A549 (cell line): ENCODE data around the gene GFER. TPM values are rescaled to one million over a fixed set of nuclear protein-coding genes. Genes with fewer than 3 reads are reported as not detected.

Source experiments
- ATAC-seq, 2 experiments: fragments of 200-7000 bp in 1 of 2; fragments of >200 bp in 1 of 2; cut with Nextera tagmentation in 1 of 2; cut with Tn5 transposase in 1 of 2; 3 replicates each; pipeline versions ENCODE4 v1.8.0 to v1.9.1; 2018 to 2020; ENCODE audit warnings: mild to moderate bottlenecking in 1 of 2, moderate library complexity in 1 of 2
- CTCF ChIA-PET: fragments of 300-600 bp; sonication (Branson Sonifier 250); formaldehyde crosslinking; extraction: SDS; loops from one replicate; lab custom pipeline; 2021; ENCODE audit warnings: antibody characterized with exemption, inconsistent platforms; lab: Yijun Ruan, JAX
- POLR2A ChIA-PET: fragments of 350-600 bp; formaldehyde crosslinking; extraction: SDS; loops from one replicate; lab custom pipeline; 2021; ENCODE audit warnings: antibody characterized with exemption, inconsistent platforms; lab: Yijun Ruan, JAX
- DNase-seq, 2 experiments: peaks; one replicate each; pipeline versions ENCODE4 v3.0.0 to v3.0.0-alpha.2; 2011 to 2016; ENCODE audit warnings: low read depth in 1 of 2, low spot score in 1 of 2
- FAIRE-seq: peaks from 2 replicates; lab custom pipeline; 2011; peaks lifted over from hg19 to GRCh38; lab: Jason Lieb, UNC
- H3K27ac ChIP-seq, 2 experiments: fragments of >200 bp; sonication (Bioruptor Twin); formaldehyde crosslinking; 3 replicates each; pipeline ENCODE4 v1.5.1; 2016 to 2017
- H3K4me1 ChIP-seq: fragments of >200 bp; sonication (Bioruptor Twin); formaldehyde crosslinking; 3 replicates; pipeline ENCODE4 v1.6.1; 2016
- H3K4me2 ChIP-seq: fragments of >200 bp; sonication (Bioruptor Twin); formaldehyde crosslinking; 3 replicates; pipeline ENCODE4 v1.6.1; 2016
- H3K4me3 ChIP-seq: fragments of >200 bp; sonication (Bioruptor Twin); formaldehyde crosslinking; 3 replicates; pipeline ENCODE4 v1.5.1; 2016
- H3K9me3 ChIP-seq: fragments of >200 bp; sonication (Bioruptor Twin); formaldehyde crosslinking; 3 replicates; pipeline ENCODE4 v1.6.1; 2016
- BCL3 ChIP-seq: fragments of >200 bp; sonication (Bioruptor Twin); formaldehyde crosslinking; IDR thresholded peaks from 3 replicates; pipeline ENCODE4 v1.6.1; 2016
- BHLHE40 ChIP-seq: IDR thresholded peaks from 2 replicates; pipeline ENCODE4 v1.6.1; 2012; ENCODE audit warnings: low read depth, low read length, inconsistent platforms
- CBX2 ChIP-seq: fragments of 200-600 bp; sonication (generic); IDR thresholded peaks from 2 replicates; pipeline ENCODE4 v1.6.1; 2016; ENCODE audit warnings: low read depth, mild to moderate bottlenecking, borderline replicate concordance
- CEBPB ChIP-seq, 2 experiments: fragments of >200 bp in 1 of 2; sonication (Bioruptor Twin) in 1 of 2; formaldehyde crosslinking in 1 of 2; IDR thresholded peaks; 2 replicates each; pipeline ENCODE4 v1.6.1; 2012 to 2016
- EHF ChIP-seq: fragments of 250-450 bp; sonication (Bioruptor Pico); IDR thresholded peaks from 2 replicates; pipeline ENCODE4 v1.5.0; 2020; ENCODE audit warnings: mild to moderate bottlenecking
- ELK1 ChIP-seq: fragments of 150-350 bp; IDR thresholded peaks from 2 replicates; pipeline ENCODE4 v1.6.1; 2014; ENCODE audit warnings: low read depth, mild to moderate bottlenecking, low read length
- EP300 ChIP-seq, 2 experiments: fragments of >200 bp; sonication (Bioruptor Twin); formaldehyde crosslinking; IDR thresholded peaks; 2 replicates in 1 of 2; 3 replicates in 1 of 2; pipeline ENCODE4 v1.6.1; 2016 to 2017
- FOSB ChIP-seq: fragments of 250-450 bp; sonication (Bioruptor Pico); IDR thresholded peaks from 2 replicates; pipeline ENCODE4 v1.5.0; 2020; ENCODE audit warnings: mild to moderate bottlenecking, moderate library complexity
- FOSL2 ChIP-seq, 2 experiments: fragments of 450-650 bp in 1 of 2; fragments of >200 bp in 1 of 2; sonication (Bioruptor Twin) in 1 of 2; formaldehyde crosslinking; IDR thresholded peaks; 2 replicates each; pipeline versions ENCODE4 v1.5.0 to v1.6.1; 2016 to 2020; ENCODE audit warnings: mild to moderate bottlenecking in 1 of 2, moderate library complexity in 1 of 2
- HES2 ChIP-seq: fragments of >200 bp; sonication (Bioruptor Twin); formaldehyde crosslinking; IDR thresholded peaks from 2 replicates; pipeline ENCODE4 v1.6.1; 2016
- HEYL ChIP-seq: fragments of 250-450 bp; sonication (Bioruptor Pico); IDR thresholded peaks from 2 replicates; pipeline ENCODE4 v1.8.0; 2021; ENCODE audit warnings: mild to moderate bottlenecking, moderate library complexity
- KDM1A ChIP-seq: fragments of 200-600 bp; sonication (generic); IDR thresholded peaks from 2 replicates; pipeline ENCODE4 v1.6.1; 2016; ENCODE audit warnings: low read depth, mild to moderate bottlenecking
- KDM5A ChIP-seq: fragments of 200-600 bp; sonication (generic); IDR thresholded peaks from 2 replicates; pipeline ENCODE4 v1.6.1; 2016; ENCODE audit warnings: antibody characterized with exemption, mild to moderate bottlenecking
- NPAS2 ChIP-seq: fragments of 250-450 bp; sonication (Bioruptor Pico); IDR thresholded peaks from 2 replicates; pipeline ENCODE4 v1.8.0; 2022; ENCODE audit warnings: mild to moderate bottlenecking, moderate library complexity, borderline replicate concordance
- PBX3 ChIP-seq: IDR thresholded peaks from 2 replicates; pipeline ENCODE4 v1.6.1; 2012
- POLR2A ChIP-seq: IDR thresholded peaks from 2 replicates; pipeline ENCODE4 v1.6.1; 2012; ENCODE audit warnings: mild to moderate bottlenecking, low read length
- POLR2AphosphoS2 ChIP-seq: conservative IDR thresholded peaks from 2 replicates; pipeline ENCODE4 v1.6.1; 2012; ENCODE audit warnings: low read length, improper control_type of control experiment, inconsistent platforms
- RCOR1 ChIP-seq: fragments of 150-350 bp; IDR thresholded peaks from 2 replicates; pipeline ENCODE4 v1.6.1; 2014; ENCODE audit warnings: antibody characterized with exemption, low read length, low read depth
- RFX5 ChIP-seq: fragments of 450-650 bp; IDR thresholded peaks from 2 replicates; pipeline ENCODE4 v1.7.1; 2014; ENCODE audit warnings: antibody characterized with exemption, mild to moderate bottlenecking, moderate library complexity
- SMC3 ChIP-seq: fragments of >200 bp; sonication (Bioruptor Twin); formaldehyde crosslinking; IDR thresholded peaks from 3 replicates; pipeline ENCODE4 v1.6.1; 2018; ENCODE audit warnings: inconsistent platforms
- SREBF2 ChIP-seq: fragments of 450-650 bp; IDR thresholded peaks from 2 replicates; pipeline ENCODE4 v1.6.1; 2014; ENCODE audit warnings: mild to moderate bottlenecking, moderate library complexity
- USF2 ChIP-seq: fragments of 450-650 bp; IDR thresholded peaks from 2 replicates; pipeline ENCODE4 v1.6.1; 2014; ENCODE audit warnings: antibody characterized with exemption
- ZFP36 ChIP-seq: fragments of 450-650 bp; IDR thresholded peaks from 2 replicates; pipeline ENCODE4 v1.6.1; 2014; ENCODE audit warnings: borderline replicate concordance; ENCODE audit not compliant: partially characterized antibody
- ZSCAN20 ChIP-seq: fragments of 250-450 bp; sonication (Bioruptor Pico); IDR thresholded peaks from 2 replicates; pipeline ENCODE4 v1.8.0; 2022; ENCODE audit warnings: mild to moderate bottlenecking, moderate library complexity
- WGBS: methylation state at CpG from one replicate; pipeline ENCODE4 v1.1.6; 2017; ENCODE audit errors: missing lambda C conversion rate; 5-methylcytosine and 5-hydroxymethylcytosine counted together
- polyA plus RNA-seq, 4 experiments: library from polyadenylated mRNA; depleted of rRNA in 3 of 4; stranded (reverse); fragments of >200 nt; fragmentation: RNase III in 1 of 4; extraction: RNeasy Plus Mini Kit Qiagen cat#74134 plus additional on column Dnase treatment in 1 of 4; gene quantifications; 2 replicates in 3 of 4; 3 replicates in 1 of 4; pipeline ENCODE4 v1.2.3, GENCODE V29; 2011 to 2017

The GFER gene
- polyA plus RNA-seq, 2 of the 4 experiments (the other 2 are of a cell fraction) = 12.9 to 33.9 TPM

GRCh38 chr16:1993731-1994131 is 9.7 kb downstream of the GFER start:
- 47% methylated on average over 2 of the region's 2 CpGs for WGBS
- peak; percentile 31 to 40 for ATAC-seq
- Histone ChIP-seq H3K27ac (peak overlapping the region; percentile 12 to 76; a peak in 5 of 6 replicates), H3K9me3 (no peaks in the 10 kb centered on the region), H3K4me2 (peak overlapping the region; percentile 19; the same call in 2 of the 3 replicates), H3K4me1 (peaks cover 80% of the 10 kb centered on the region)
- ChIA-PET CTCF (interaction anchor here (0.7 to 19.7 kb wide), 5 partner anchors 9 to 147 kb away, joined by 3 to 196 read pairs (median 5); partner anchors contain the start of genes GFER and ZNF598), POLR2A (interaction anchor here (1.9 kb wide), 1 partner anchor 29 kb away, joined by 6 read pairs; the partner anchor contains the start of gene RPS2)
- DNase-seq = peak in 1 of 2 experiments; percentile 72
- TF ChIP-seq PBX3 = no peak
- no peak for TF ChIP-seq FOSL2 (IDR thresholded peaks at IDR 0.05)
- 0 out of 2 replicates have a peak, but pooled peaks have one; percentile 27 for TF ChIP-seq FOSL2 (CRISPR knock-in tag; IDR thresholded peaks at IDR 0.05)
- TF ChIP-seq EHF (CRISPR knock-in tag) = peak; percentile 75; the same call in 1 of the 2 replicates
- no peak for TF ChIP-seq KDM1A
- TF ChIP-seq ZSCAN20 (CRISPR knock-in tag) = peak; percentile 57; the same call in 1 of the 2 replicates
- 0 out of 2 replicates have a peak, but pooled peaks have one; percentile 76 for TF ChIP-seq HEYL (CRISPR knock-in tag)
- TF ChIP-seq CEBPB (IDR thresholded peaks at IDR 0.05) = peak; percentile 27 to 46; a peak in 2 of 4 replicates
- TF ChIP-seq, all 56 proteins: peak for 5
- no peak for FAIRE-seq
- H3K4me3 ChIP-seq = no peak overlapping the region

GRCh38 chr16:1997494-1998359 is 13.7 kb downstream of the GFER start:
- Histone ChIP-seq H3K4me1 (peaks cover 51% of the 10 kb centered on the region), H3K27ac (peak overlapping the region; percentile 55 to 79; a peak in 5 of 6 replicates), H3K4me2 (peak overlapping the region; percentile 39), H3K4me3 (no peak overlapping the region), H3K9me3 (no peaks in the 10 kb centered on the region)
- ATAC-seq (peak in 1 of 2 experiments; percentile 8; a peak in 1 of 6 replicates), DNase-seq (no peak), FAIRE-seq (peak; percentile 51)
- TF ChIP-seq ZSCAN20 (CRISPR knock-in tag) = no peak
- TF ChIP-seq POLR2A = no peak
- TF ChIP-seq RCOR1 = no peak
- no peak for TF ChIP-seq RFX5
- TF ChIP-seq SMC3 = no peak
- no peak for TF ChIP-seq SREBF2
- no peak for TF ChIP-seq ELK1
- 75% methylated on average over 23 of the region's 26 CpGs for WGBS
- ChIA-PET POLR2A (interaction anchor here (0.5 to 0.7 kb wide), 2 partner anchors 33 to 57 kb away, joined by 3 to 4 read pairs; partner anchors contain the start of gene RPS2), CTCF (interaction anchor here (0.5 to 19.7 kb wide), 8 partner anchors 7 to 143 kb away, joined by 3 to 196 read pairs (median 4); partner anchors contain the start of gene ZNF598)

- Histone ChIP-seq H3K4me1 (peaks cover 45% of the 10 kb centered on the region), H3K27ac (peak overlapping the region; percentile 41 to 79; a peak in 4 of 6 replicates), H3K4me2 (peak overlapping the region; percentile 39; the same call in 1 of the 3 replicates), H3K9me3 (no peaks in the 10 kb centered on the region), H3K4me3 (no peak overlapping the region)
- DNase-seq (no peak), ATAC-seq (no peak), FAIRE-seq (no peak)
- ChIA-PET CTCF (interaction anchor here (1.0 to 19.7 kb wide), 3 partner anchors 6 to 142 kb away, joined by 4 to 196 read pairs (median 80); partner anchors contain the start of gene ZNF598), POLR2A (interaction anchor here (0.5 to 0.6 kb wide), 2 partner anchors 58 to 143 kb away, joined by 3 read pairs; no protein-coding TSS in a partner anchor)
- 98% methylated on average over 9 of the region's 27 CpGs for WGBS
- TF ChIP-seq ZFP36 = no peak
- no peak for TF ChIP-seq POLR2AphosphoS2
- no peak for TF ChIP-seq POLR2A
- TF ChIP-seq EP300 (IDR thresholded peaks at IDR 0.05) = no peak
- no peak for TF ChIP-seq BHLHE40
- TF ChIP-seq FOSB (CRISPR knock-in tag) = no peak
- TF ChIP-seq NPAS2 (CRISPR knock-in tag) = no peak
- no peak for TF ChIP-seq HES2
- TF ChIP-seq ELK1 = no peak
- no peak for TF ChIP-seq USF2
- no peak for TF ChIP-seq FOSL2 (IDR thresholded peaks at IDR 0.05)
- no peak for TF ChIP-seq FOSL2 (CRISPR knock-in tag; IDR thresholded peaks at IDR 0.05)
- TF ChIP-seq BCL3 = no peak
- no peak for TF ChIP-seq CBX2
- TF ChIP-seq KDM5A = no peak
- no peak for TF ChIP-seq RCOR1
Observed at GRCh38 chr16:1998360-1998835, 14.4 kb downstream of the GFER start.
